Prostate gland (tissue), 2 donors: Measurements from ENCODE around the gene VPS13D.

ENCODE experiments used
- CTCF ChIP-seq, 4 experiments: fragments of 200-600 bp in 2 of 4; fragments of 450-650 bp in 2 of 4; sonication (generic) in 2 of 4; IDR thresholded peaks; 1 replicate in 3 of 4; 2 replicates in 1 of 4; pipeline ENCODE4 v1.5.1; 2016 to 2019; ENCODE audit warnings: antibody characterized with exemption in 4 of 4, mild to moderate bottlenecking in 2 of 4, moderate library complexity in 2 of 4
- POLR2A ChIP-seq: fragments of 450-650 bp; IDR thresholded peaks from one replicate; pipeline ENCODE4 v1.6.1; 2016; ENCODE audit warnings: antibody characterized with exemption, mild to moderate bottlenecking
- POLR2AphosphoS5 ChIP-seq: sonication (generic); formaldehyde crosslinking; IDR thresholded peaks from one replicate; pipeline ENCODE4 v1.6.1; 2017; ENCODE audit warnings: antibody characterized with exemption

GRCh38 chr1:12232221-12232620, 2.4 kb downstream of the VPS13D start:
- TF ChIP-seq CTCF (IDR thresholded peaks at IDR 0.05) = no peak
- TF ChIP-seq POLR2AphosphoS5 = peak; percentile 53
- TF ChIP-seq POLR2A = no peak
